Measurements from ENCODE around the gene UTP11. TPM values are rescaled to one million over a fixed set of nuclear protein-coding genes. Genes with fewer than 3 reads are reported as not detected.

The UTP11 gene
- total RNA-seq, 2 experiments from 2014 or later, result 83.5 to 89.2 TPM

DNA sequence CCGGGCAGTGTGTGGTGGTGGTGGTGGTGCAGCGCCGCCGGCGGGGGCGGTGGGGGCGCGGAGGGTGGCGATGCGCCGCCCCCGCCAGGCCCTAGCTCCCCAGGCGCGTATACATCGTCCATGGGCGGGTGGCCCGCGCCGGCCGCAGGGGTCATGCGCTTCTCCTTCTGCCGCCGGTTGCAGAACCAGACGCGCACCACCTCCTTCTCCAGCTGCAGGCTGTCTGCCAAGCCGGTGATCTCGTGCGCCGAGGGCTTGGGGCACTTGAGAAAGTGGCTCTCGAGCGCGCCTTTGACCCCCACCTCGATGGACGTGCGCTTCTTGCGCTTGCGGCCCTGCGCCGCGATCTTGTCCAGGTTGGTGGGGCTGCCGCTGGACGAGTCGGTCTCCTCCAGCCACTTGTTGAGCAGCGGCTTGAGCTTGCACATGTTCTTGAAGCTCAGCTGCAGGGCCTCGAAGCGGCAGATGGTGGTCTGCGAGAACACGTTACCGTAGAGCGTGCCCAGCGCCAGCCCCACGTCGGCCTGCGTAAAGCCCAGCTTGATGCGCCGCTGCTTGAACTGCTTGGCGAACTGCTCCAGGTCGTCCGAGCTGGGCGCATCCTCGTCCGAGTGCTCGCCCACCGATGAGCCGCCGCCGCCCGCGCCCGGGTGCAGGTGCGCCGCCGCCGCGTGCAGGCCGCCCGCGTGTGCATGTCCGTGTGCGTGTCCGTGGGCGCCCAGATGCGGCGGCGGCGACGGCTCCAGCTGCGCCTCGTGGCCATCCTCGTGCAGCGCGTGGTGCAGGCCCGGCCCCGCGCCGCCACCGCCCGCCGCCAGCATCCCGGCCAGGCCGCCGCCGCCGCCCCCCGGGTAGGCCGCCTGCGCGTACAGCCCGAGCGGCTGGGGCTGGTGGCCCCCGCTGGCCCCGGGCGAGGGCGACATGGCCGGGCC is 33.1 kb downstream of the UTP11 start:
- peak; percentile 16 for DNase-seq
- Mint-ChIP-seq H3K4me3 (no peak overlapping the region), H3K36me3 (no peaks in the 10 kb centered on the region), H3K4me1 (peaks cover 2% of the 10 kb centered on the region), H3K9me3 (no peaks in the 10 kb centered on the region), H3K27ac (no peak overlapping the region), H3K27me3 (peaks cover 68% of the 10 kb centered on the region)

DNA sequence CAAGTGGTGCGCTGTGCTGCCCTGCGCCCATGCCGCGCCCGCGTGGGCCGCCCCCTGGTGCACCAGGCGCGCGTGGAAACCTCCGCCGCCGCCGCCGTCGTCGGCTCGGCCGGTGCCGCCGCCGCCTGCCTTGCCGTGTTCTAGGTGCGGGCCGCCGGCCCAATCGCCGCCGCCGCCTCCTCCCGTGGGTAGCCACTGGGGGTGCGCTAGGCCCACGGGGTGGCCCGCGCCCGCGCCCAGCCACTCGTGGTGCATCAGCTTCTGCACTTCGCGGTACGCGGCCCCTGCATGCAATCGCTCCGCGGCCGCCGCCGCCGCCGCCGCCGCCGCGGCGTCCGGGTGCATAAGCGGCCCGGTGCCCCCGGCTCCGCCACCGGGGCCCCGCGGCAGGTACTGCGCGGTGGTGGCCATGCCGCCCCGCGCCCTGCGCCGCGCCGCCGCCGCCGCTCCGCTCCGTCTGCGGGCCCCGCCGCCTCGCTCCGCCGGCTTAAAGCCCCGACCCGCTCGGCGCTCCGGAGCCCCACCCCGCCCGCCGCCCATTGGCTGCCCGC is 33.9 kb downstream of the UTP11 start, which contains the start of gene POU3F1:
POU3F1 (minus strand) TSS at position 461 of the 551 bp plus-strand sequence; CDS start at position 411, 50 bp downstream.
- peaks cover 2% of the 10 kb centered on the region for H3K4me1 Mint-ChIP-seq
- no peak for DNase-seq
- no peak within 1 kb of the TSS for H3K27ac Mint-ChIP-seq
- peak within 1 kb of the TSS; percentile 68 for H3K4me3 Mint-ChIP-seq
- H3K27me3 Mint-ChIP-seq, result peaks cover 61% of the 10 kb centered on the region
- no peaks in the 10 kb centered on the region for H3K9me3 Mint-ChIP-seq
- H3K36me3 Mint-ChIP-seq, result no peaks in the 10 kb centered on the region

DNA sequence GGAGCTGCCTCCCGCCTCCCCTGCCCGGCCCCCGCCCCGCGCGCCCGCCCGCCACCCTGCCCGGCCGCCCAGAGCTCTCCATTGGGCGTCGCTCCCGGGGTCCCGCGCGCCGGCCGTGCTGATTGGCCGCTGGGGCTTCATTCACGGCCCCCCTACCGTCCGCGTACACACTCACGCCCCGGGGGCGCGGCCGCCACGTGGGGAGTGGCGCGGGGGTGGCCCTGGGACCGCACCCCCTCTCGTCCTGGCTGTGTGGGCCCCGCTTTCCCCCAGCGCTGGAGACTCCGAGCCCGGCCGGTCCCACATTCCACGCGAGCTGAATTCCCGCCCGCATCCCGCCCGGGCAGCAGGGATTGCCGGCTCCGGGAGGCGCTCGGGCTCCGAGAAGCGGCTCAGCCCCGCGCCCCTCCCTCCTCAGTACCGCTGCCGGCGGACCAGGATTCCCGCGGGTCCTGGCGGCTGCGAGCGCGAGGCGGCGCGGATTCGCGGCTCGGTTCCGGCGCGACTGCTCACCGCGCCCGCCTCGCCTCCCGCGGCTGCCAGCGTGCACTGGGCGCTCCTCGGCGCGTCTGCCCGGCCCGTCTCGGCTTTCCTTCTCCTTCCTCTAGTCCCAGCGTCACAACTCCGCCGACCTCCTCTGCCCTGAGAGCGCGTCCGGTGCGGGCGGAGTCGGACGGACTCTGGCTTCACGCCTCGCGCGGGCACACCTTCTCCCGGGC is 34.5 kb downstream of the UTP11 start:
- Mint-ChIP-seq H3K4me1 (peaks cover 2% of the 10 kb centered on the region), H3K27me3 (peaks cover 54% of the 10 kb centered on the region), H3K4me3 (peak overlapping the region; percentile 68), H3K9me3 (no peaks in the 10 kb centered on the region), H3K36me3 (no peaks in the 10 kb centered on the region), H3K27ac (no peak overlapping the region)
- DNase-seq, result peak; percentile 82

DNA sequence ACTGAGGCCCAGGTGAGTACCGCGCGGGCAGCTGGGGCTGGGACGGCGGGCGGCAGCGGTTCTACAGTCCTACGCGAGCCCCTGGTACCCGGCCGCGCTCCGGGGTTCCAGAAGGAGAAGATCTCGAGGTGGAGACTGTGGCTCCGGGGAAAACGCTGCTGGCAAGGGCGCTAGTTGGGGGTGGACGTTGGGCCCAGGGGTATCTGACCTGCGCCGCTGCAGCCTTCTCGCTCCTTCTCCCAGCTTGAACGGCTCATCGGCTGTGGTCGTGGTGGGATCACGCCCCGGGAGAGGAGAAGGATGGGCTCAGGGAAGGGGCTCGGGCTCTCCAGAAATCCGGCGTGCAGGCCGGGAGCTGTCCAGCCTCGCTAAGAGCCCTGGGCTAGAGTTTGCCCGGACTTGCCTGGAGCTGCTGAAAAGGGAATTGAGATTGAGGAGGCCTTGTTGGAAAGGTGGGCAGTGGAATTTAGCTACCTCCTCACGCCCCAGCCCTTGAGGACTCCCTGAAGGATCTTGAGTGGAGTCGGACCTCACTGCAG is 35.1 kb downstream of the UTP11 start:
- Mint-ChIP-seq H3K4me1 (peaks cover 4% of the 10 kb centered on the region), H3K36me3 (no peaks in the 10 kb centered on the region), H3K9me3 (no peaks in the 10 kb centered on the region), H3K4me3 (peak overlapping the region; percentile 68), H3K27ac (no peak overlapping the region), H3K27me3 (peaks cover 48% of the 10 kb centered on the region)
- DNase-seq, result no peak

DNA sequence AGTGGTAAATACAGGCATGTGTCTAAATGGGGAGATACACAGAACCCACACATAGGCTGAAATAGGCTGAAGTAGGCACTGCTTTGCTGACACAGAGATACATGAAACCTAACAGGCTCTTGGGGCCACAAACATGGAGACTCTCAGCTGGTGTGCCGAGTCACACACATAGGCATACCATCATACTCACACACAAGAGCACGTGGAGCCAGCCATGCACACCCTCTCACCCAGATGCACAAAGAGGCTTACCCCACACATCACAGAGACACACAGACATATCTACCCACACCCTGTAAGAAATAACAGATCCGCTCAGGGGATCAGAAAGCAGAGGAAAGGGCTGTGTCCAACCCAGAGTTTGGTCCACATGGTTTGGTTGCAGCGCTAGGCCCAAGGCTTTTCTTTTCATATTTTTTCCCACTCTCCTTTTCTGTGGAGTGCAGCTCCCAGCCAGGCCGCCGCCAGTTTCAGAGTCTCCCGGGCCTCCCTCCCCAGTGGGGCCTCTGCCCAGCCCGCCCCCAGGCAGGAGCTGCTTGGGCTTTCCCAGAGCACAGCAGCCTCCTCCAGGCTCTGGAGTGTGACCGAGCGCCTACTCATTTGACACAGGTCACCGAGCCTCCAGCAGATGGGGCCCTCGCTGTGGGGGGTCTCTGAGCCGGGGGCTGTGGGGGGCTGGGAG is 38.0 kb downstream of the UTP11 start:
- H3K4me3 Mint-ChIP-seq, result no peak overlapping the region
- no peak for DNase-seq
- H3K27ac Mint-ChIP-seq, result no peak overlapping the region
- no peaks in the 10 kb centered on the region for H3K36me3 Mint-ChIP-seq
- peaks cover 15% of the 10 kb centered on the region for H3K4me1 Mint-ChIP-seq
- H3K27me3 Mint-ChIP-seq, result peaks cover 35% of the 10 kb centered on the region
- H3K9me3 Mint-ChIP-seq, result no peaks in the 10 kb centered on the region

DNA sequence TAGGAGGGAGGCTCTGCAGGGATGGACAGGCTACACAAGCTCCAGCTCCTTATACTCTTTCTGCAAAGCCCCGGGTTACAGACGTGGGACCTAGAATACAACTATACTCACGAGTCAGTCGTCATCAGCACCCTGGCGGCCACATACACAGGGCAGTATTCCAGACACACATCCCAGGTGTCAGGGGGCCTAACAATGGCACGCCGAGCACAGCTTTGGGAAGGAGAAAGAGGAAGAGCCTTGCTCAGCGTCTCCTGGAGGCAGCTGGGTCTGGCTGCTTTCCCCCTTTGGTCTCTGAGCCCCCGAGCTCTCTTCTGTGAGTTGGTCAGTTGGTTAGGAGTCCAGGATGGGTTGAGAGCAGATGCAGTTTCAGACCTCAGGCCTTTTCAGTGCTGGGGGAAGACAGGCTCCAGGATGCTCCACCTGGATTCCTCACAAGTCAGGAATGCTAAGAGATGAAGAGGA is 38.6 kb downstream of the UTP11 start:
- H3K9me3 Mint-ChIP-seq, result no peaks in the 10 kb centered on the region
- peaks cover 38% of the 10 kb centered on the region for H3K27me3 Mint-ChIP-seq
- no peak overlapping the region for H3K4me3 Mint-ChIP-seq
- DNase-seq, result no peak
- no peak overlapping the region for H3K27ac Mint-ChIP-seq
- H3K4me1 Mint-ChIP-seq, result peaks cover 15% of the 10 kb centered on the region
- no peaks in the 10 kb centered on the region for H3K36me3 Mint-ChIP-seq

DNA sequence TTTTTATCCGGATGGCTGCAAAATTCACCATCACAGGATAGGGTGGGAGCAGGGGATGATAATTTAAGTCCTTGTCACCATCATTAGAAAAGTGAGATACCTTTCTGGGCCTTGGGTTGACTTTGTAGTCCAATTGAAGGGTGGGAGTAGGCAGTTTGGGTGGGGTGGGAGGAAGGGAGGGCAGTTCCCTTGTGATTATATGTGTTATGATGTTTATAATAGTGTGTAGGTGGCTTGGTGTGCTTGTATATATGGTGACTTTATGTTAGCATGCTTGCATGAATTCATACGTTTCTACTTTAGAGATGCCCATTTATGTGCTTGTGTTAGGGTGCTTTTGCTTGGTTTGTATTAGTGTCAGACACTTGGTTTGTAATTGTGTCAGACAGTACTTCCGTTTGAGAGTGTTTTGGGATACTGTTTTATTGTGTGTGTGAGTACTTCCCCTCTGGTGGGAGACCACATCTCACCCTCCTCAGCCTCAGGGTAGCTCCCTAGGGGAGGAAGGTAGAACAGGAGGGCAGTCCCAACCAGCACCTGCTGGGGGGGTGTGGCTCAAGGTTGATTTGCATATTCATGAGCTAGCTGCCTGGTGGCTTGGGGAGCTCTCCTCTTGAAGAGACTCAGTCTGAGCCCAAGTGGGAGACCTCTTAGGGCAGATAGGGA is 40.3 kb downstream of the UTP11 start:
- Mint-ChIP-seq H3K4me3 (no peak overlapping the region), H3K27me3 (peaks cover 31% of the 10 kb centered on the region), H3K27ac (no peak overlapping the region), H3K9me3 (no peaks in the 10 kb centered on the region), H3K4me1 (peaks cover 15% of the 10 kb centered on the region), H3K36me3 (no peaks in the 10 kb centered on the region)
- no peak for DNase-seq

DNA sequence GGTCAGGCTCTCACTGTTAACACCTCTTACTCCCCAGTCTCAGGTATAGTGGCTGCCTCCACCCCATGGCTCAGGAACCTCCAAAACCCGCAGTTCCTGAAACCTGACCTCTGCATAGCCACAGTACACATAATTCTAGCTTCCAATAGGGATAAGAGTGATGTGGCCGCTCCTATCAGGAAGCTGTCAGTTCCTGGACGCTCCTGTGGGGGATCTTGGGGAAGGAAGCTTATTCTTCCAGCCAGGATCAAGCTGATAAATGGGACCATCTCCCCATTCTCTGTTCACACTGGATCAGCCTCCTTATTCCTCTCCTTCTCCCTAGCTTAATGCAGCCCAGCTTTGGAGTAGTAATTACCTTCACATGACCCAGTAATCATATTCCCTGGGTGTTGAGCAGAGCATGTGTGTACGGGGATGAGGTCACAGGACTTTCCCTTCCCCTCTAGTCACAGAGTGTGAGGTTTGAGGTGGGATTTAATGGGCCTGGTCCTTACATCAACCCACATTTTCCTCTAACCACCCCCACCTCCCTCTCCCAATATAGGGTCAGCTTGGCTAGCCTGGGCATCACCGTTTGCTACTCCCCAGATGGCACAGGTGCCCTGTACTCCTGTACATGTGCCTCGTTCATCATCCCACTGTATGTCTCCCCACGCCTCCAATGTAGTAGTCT is 41.0 kb downstream of the UTP11 start:
- H3K36me3 Mint-ChIP-seq, result no peaks in the 10 kb centered on the region
- H3K27me3 Mint-ChIP-seq, result peaks cover 24% of the 10 kb centered on the region
- H3K4me3 Mint-ChIP-seq, result no peak overlapping the region
- no peak overlapping the region for H3K27ac Mint-ChIP-seq
- no peak for DNase-seq
- H3K9me3 Mint-ChIP-seq, result no peaks in the 10 kb centered on the region
- peaks cover 15% of the 10 kb centered on the region for H3K4me1 Mint-ChIP-seq

DNA sequence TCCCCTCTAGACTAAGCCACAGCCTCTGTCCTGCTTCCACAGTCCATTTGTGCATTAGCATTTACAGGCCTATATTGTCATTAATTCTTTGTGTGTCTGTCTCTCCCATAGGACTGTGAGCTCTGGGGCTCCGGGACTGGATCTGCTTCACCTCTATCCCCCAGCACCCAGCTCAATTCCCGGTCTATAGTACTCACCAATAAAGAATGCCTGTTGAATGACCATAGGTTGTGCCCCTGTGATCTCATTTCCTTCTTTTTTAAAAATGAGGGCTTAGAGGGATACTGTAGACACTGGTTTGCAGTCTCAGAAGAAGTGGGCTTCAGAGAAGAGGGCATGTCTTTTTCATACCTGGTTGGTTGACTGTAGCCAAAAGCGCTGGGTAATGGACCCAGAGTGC is 42.9 kb downstream of the UTP11 start:
- H3K4me3 Mint-ChIP-seq, result no peak overlapping the region
- H3K4me1 Mint-ChIP-seq, result peaks cover 15% of the 10 kb centered on the region
- no peaks in the 10 kb centered on the region for H3K36me3 Mint-ChIP-seq
- no peaks in the 10 kb centered on the region for H3K9me3 Mint-ChIP-seq
- H3K27ac Mint-ChIP-seq, result no peak overlapping the region
- H3K27me3 Mint-ChIP-seq, result peaks cover 24% of the 10 kb centered on the region
- no peak for DNase-seq

DNA sequence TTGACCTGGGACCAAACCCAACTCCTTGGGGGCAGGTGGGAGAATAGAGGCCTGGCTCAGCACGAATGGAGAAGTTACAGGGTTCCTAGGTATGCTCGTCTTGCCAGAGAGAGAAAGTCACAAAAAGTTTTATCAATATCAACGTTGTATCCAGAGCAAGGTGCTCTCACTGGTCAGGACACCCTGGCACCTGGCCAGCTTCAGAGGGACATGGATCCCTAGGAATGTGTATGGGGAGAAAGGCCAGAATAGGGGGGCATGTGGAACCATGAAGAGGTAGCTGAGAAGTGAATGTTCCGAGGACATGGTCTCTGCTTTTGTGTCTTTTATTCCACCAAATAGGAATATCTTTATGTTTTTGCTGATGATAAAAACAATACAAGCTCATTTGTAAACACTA is 43.4 kb downstream of the UTP11 start:
- Mint-ChIP-seq H3K27ac (no peak overlapping the region), H3K4me3 (no peak overlapping the region)

DNA sequence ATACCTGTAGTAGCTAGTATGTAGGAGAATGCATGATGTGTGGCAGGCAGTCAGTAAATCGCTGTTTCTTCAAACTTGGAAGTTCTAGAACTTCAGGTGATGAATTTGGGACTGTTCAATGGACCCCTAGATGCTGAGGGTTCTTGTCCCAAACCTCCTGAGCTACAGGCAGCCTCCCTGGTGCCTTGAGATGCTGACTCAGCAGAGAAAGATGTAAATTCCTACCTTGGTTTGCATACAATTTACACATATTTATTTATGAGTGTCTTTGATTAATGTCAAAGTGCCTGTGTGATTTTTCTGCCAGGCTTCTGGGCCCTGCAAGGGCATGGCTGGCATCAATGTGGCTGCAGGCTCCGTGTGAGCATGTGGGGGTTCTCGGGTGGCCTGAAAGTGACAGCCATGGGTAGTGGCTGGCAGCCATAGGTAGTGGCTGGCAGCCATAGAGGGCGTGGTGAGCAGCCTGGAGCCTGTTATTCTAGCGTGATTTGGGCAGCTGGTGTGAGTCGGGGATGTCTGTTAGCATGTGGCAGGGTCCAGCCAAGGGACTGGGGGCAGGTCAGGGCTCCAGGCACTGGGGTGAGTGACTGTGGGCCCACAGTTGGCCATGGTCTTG is 47.2 kb downstream of the UTP11 start:
- Mint-ChIP-seq H3K27me3 (peaks cover 29% of the 10 kb centered on the region), H3K27ac (no peak overlapping the region), H3K9me3 (no peaks in the 10 kb centered on the region), H3K36me3 (no peaks in the 10 kb centered on the region), H3K4me3 (no peak overlapping the region), H3K4me1 (peaks cover 4% of the 10 kb centered on the region)
- no peak for DNase-seq

More for the DNA sequence above, 43.4 kb downstream of the UTP11 start:
- Mint-ChIP-seq H3K4me1 (peaks cover 15% of the 10 kb centered on the region), H3K36me3 (no peaks in the 10 kb centered on the region), H3K27me3 (peaks cover 27% of the 10 kb centered on the region), H3K9me3 (no peaks in the 10 kb centered on the region)
- no peak for DNase-seq

DNA sequence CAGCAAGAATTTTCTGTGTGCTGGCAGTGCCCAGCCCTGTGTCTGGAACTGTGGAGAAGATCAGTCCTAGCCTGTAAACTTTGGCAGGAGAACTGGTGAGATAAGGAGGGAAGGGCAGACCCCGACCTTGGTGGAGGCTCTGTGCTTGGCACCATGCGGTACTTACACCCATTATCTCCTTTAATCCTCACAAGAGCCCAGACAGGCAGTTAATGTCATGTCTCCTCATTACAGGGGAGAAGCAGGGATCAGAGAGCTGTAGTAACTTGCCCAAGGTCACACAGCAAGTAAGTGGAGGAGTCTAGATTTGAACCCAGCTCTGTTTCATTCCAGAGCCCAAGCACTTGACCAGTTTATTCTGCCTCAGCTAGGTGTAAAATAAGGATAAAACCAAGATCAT is 48.0 kb downstream of the UTP11 start:
- peaks cover 4% of the 10 kb centered on the region for H3K4me1 Mint-ChIP-seq
- H3K9me3 Mint-ChIP-seq, result no peaks in the 10 kb centered on the region
- no peaks in the 10 kb centered on the region for H3K36me3 Mint-ChIP-seq
- no peak overlapping the region for H3K27ac Mint-ChIP-seq
- no peak overlapping the region for H3K4me3 Mint-ChIP-seq
- no peak for DNase-seq
- H3K27me3 Mint-ChIP-seq, result peaks cover 23% of the 10 kb centered on the region

DNA sequence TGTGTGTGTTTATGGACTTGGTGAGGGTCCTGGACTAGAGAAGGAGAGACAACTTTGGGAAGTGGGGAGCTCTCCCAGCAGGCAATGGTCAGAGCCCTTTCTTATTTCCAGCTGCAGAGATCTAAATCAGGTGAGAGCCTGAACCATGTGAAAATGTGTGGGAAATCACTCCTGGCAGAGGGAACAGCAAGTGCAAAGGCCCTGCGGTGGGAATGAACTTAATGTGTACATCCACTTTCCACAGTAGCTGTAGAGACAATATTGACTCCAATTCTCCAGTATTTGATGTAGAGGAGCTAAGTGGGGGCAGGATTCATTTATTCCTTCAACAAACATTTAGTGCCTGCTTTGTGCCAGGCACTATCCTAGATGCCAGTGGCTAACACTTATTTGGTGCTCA is 48.8 kb downstream of the UTP11 start:
- Mint-ChIP-seq H3K27me3 (peaks cover 18% of the 10 kb centered on the region), H3K4me1 (peaks cover 4% of the 10 kb centered on the region), H3K9me3 (no peaks in the 10 kb centered on the region), H3K27ac (no peak overlapping the region), H3K36me3 (no peaks in the 10 kb centered on the region), H3K4me3 (no peak overlapping the region)
- no peak for DNase-seq

All from activated naive CD8-positive, alpha-beta T cell treated with anti-CD3 and anti-CD28 coated beads for 36 hours (primary cell).